Measurements from ENCODE around the gene VSIR. TPM values are rescaled to one million over a fixed set of nuclear protein-coding genes. Genes with fewer than 3 reads are reported as not detected.

VSIR gene
- total and polyA plus RNA-seq, 10 of the 15 experiments (the other 5 are each of a cell fraction or from before 2014, with no cell fraction given), result 0.19 to 12.5 (median 6.7) TPM

- TF ChIP-seq, protein P1, sequence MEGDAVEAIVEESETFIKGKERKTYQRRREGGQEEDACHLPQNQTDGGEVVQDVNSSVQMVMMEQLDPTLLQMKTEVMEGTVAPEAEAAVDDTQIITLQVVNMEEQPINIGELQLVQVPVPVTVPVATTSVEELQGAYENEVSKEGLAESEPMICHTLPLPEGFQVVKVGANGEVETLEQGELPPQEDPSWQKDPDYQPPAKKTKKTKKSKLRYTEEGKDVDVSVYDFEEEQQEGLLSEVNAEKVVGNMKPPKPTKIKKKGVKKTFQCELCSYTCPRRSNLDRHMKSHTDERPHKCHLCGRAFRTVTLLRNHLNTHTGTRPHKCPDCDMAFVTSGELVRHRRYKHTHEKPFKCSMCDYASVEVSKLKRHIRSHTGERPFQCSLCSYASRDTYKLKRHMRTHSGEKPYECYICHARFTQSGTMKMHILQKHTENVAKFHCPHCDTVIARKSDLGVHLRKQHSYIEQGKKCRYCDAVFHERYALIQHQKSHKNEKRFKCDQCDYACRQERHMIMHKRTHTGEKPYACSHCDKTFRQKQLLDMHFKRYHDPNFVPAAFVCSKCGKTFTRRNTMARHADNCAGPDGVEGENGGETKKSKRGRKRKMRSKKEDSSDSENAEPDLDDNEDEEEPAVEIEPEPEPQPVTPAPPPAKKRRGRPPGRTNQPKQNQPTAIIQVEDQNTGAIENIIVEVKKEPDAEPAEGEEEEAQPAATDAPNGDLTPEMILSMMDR (IDR thresholded peaks at IDR 0.05 in 2 of 3, conservative IDR thresholded peaks at IDR 0.05 in 1 of 3; ENCODE audit: control insufficient read depth in 2 of 3, extremely low read depth in 1 of 3, insufficient read depth in 1 of 3, low read depth in 3 of 3, low read length in 3 of 3), result no peak
- no peak for TF ChIP-seq ZBED1 (IDR thresholded peaks at IDR 0.05; ENCODE audit: borderline replicate concordance)
- no peak for TF ChIP-seq HDGF (IDR thresholded peaks at IDR 0.05)
These were observed 23.9 kb downstream of the VSIR start (continued) for GRCh38 chr10:71749396-71749795.

DNA sequence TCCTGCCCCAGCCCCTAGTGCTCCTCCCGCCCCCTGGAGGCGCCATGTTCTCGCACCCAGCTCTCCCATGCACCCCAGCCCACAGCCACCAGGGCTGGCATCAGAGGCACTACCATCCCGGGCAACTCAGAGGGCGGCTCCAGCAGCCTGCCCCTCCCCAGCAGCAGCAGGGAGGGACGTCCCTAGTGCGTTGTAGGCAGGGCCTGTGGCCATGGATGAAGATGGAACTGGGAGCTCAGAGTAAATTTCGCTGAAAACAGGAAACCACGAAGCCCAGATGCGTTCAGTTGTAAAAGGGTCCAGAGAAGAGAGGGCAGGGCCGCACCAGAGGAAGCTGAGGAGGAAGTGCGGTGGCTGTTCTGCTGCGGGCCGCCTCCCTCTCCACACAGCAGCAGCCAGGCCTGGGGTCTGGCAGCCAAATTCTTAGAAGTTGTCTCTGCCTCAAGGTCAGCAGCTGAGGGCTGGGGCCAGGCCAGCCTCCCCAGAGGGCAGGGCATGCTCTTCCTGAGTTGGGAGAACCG lies 24.6 kb downstream of the VSIR start:
- H3K9ac ChIP-seq (ENCODE audit: control insufficient read depth, insufficient read depth, low read length), result peak overlapping the region; percentile 54
- 5% methylated on average over 14 of the region's 15 CpGs for WGBS (ENCODE audit: insufficient coverage, insufficient replicate concordance, low lambda C conversion rate, missing lambda C conversion rate)
- H4K20me1 ChIP-seq (ENCODE audit: control insufficient read depth, insufficient read depth), result no peaks in the 10 kb centered on the region
- RAD21 ChIA-PET (ENCODE audit: unreplicated experiment), result interaction anchor here (0.8 to 2.5 kb wide), 5 partner anchors 14 to 24 kb away, joined by 3 to 6 read pairs (median 3); no protein-coding TSS in a partner anchor
- DNase-seq (ENCODE audit: low read depth, low spot score) (peak; percentile 58), ATAC-seq (peak; percentile 75), FAIRE-seq (no peak)
- H3K36me3 ChIP-seq (ENCODE audit: control insufficient read depth in 2 of 2, insufficient read depth in 2 of 2, low read length in 1 of 2), result peaks cover 0 to 2% of the 10 kb centered on the region in 2 experiments; a peak in 1 of 4 replicates
- no peak overlapping the region; the same call in 1 of the 2 replicates for H3K4me3 ChIP-seq
- H3K9me3 ChIP-seq (replicated peaks; ENCODE audit: control insufficient read depth, insufficient read depth, low read length), result no peaks in the 10 kb centered on the region
- SMC1A ChIA-PET (ENCODE audit: uncharacterized antibody, unreplicated experiment), result interaction anchor here (0.8 to 1.5 kb wide), 4 partner anchors 8 to 20 kb away, joined by 3 to 5 read pairs (median 4); no protein-coding TSS in a partner anchor
- H2AFZ ChIP-seq (ENCODE audit: control insufficient read depth, low read depth, low read length), result peak overlapping the region; percentile 70
- in situ Hi-C loops (cut with MboI), result no loop called here
- BruUV-seq (replicated peaks), result no TSS peak
- CTCF ChIA-PET, result interaction anchor here (0.6 to 2.1 kb wide), 4 partner anchors 19 to 55 kb away, joined by 3 to 8 read pairs (median 4); partner anchors contain the start of gene VSIR
- no peaks in the 10 kb centered on the region for H3K27me3 ChIP-seq (replicated peaks in 1 of 2; ENCODE audit: control insufficient read depth in 2 of 2, insufficient read depth in 2 of 2, low read length in 1 of 2)
- H3K27ac ChIP-seq (ENCODE audit: control insufficient read depth, insufficient read depth), result peak overlapping the region; percentile 77
- no peaks in the 10 kb centered on the region for H3K79me2 ChIP-seq (ENCODE audit: control insufficient read depth, insufficient read depth, low read length)
- peak overlapping the region; percentile 27; the same call in 1 of the 2 replicates for H3K4me2 ChIP-seq (ENCODE audit: control insufficient read depth, insufficient read depth)
- intact Hi-C loops (cut with micrococcal nuclease; ENCODE audit: unreplicated experiment), result loop anchor here (1.0 to 2.0 kb wide), 2 partner anchors 20 to 21 kb away; no protein-coding TSS in a partner anchor
- POLR2A ChIA-PET, result interaction anchor here (1.5 to 2.5 kb wide), 3 partner anchors 9 to 24 kb away, joined by 6 to 10 read pairs (median 9); partner anchors contain the start of gene VSIR
- peaks cover 51% of the 10 kb centered on the region for H3K4me1 ChIP-seq (ENCODE audit: control insufficient read depth, insufficient read depth, low read length)
- TF ChIP-seq SMC3 (IDR thresholded peaks at IDR 0.05; ENCODE audit: borderline replicate concordance, low read length) (no peak), BCL11A (IDR thresholded peaks at IDR 0.05; ENCODE audit: low read depth, low read length) (no peak), STAT1 (conservative IDR thresholded peaks at IDR 0.05) (no peak), SUZ12 (IDR thresholded peaks at IDR 0.05; ENCODE audit: unreplicated experiment) (no peak), ESRRA (IDR thresholded peaks at IDR 0.05; ENCODE audit: low read length) (no peak), IKZF1 (conservative IDR thresholded peaks at IDR 0.05) (0 out of 2 replicates have a peak, but pooled peaks have one; percentile 12), TCF7 (IDR thresholded peaks at IDR 0.05; ENCODE audit: borderline replicate concordance) (no peak), CREB1 (IDR thresholded peaks at IDR 0.05; ENCODE audit: low read depth) (no peak), HDGF (IDR thresholded peaks at IDR 0.05) (peak; percentile 30; the same call in 1 of the 2 replicates), CREM (IDR thresholded peaks at IDR 0.05; ENCODE audit: low read depth) (no peak), LARP7 (IDR thresholded peaks at IDR 0.05) (no peak), HCFC1 (IDR thresholded peaks at IDR 0.05; ENCODE audit: low read length) (no peak)
- TF ChIP-seq, protein P2, sequence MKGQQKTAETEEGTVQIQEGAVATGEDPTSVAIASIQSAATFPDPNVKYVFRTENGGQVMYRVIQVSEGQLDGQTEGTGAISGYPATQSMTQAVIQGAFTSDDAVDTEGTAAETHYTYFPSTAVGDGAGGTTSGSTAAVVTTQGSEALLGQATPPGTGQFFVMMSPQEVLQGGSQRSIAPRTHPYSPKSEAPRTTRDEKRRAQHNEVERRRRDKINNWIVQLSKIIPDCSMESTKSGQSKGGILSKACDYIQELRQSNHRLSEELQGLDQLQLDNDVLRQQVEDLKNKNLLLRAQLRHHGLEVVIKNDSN (IDR thresholded peaks at IDR 0.05; ENCODE audit: borderline replicate concordance, extremely low read length, insufficient read depth, low read depth, low read length), result no peak
- TF ChIP-seq, protein P3, sequence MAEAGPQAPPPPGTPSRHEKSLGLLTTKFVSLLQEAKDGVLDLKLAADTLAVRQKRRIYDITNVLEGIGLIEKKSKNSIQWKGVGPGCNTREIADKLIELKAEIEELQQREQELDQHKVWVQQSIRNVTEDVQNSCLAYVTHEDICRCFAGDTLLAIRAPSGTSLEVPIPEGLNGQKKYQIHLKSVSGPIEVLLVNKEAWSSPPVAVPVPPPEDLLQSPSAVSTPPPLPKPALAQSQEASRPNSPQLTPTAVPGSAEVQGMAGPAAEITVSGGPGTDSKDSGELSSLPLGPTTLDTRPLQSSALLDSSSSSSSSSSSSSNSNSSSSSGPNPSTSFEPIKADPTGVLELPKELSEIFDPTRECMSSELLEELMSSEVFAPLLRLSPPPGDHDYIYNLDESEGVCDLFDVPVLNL (IDR thresholded peaks at IDR 0.05; ENCODE audit: low read depth, low read length), result no peak
- TF ChIP-seq, protein P1 (IDR thresholded peaks at IDR 0.05 in 2 of 3, conservative IDR thresholded peaks at IDR 0.05 in 1 of 3; ENCODE audit: control insufficient read depth in 2 of 3, extremely low read depth in 1 of 3, insufficient read depth in 1 of 3, low read depth in 3 of 3, low read length in 3 of 3), result peak in 1 of 3 experiments; percentile 15; a peak in 1 of 6 replicates
